ENCODE results near the gene HDHD3.
"Not testable (repeated sequence)": the region's sequence is repeated elsewhere in the genome, so short reads cannot be mapped to it uniquely, and the experiment has no call there.

The HDHD3 gene

GRCh38 chr9:113389451-113389850 lies 12.7 kb upstream of the HDHD3 start:
- DNase-seq, result no peak

DNA sequence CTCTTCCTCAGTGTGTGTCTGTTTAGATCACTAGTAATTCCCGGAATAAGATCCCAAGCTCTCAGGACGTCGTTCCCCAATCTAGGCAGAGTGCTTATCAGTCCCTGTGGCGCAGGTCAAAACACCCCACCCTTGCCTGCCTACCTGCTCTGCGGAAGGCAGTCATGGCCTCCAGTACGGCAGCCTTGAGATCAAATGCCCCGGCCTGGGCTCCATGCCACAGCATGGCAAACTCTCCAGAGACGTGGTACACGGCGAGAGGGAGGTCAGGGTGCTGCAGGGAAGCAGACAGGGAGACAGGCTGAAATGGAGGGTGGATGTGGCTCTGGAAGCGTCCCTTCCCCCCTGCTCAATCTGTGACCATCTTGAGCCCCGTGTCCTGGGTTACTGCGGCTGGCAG lies 12.0 kb upstream of the HDHD3 start:
- DNase-seq, result no peak

GRCh38 chr9:113387560-113388230 lies 10.9 kb upstream of the HDHD3 start:
- no peak for DNase-seq

DNA sequence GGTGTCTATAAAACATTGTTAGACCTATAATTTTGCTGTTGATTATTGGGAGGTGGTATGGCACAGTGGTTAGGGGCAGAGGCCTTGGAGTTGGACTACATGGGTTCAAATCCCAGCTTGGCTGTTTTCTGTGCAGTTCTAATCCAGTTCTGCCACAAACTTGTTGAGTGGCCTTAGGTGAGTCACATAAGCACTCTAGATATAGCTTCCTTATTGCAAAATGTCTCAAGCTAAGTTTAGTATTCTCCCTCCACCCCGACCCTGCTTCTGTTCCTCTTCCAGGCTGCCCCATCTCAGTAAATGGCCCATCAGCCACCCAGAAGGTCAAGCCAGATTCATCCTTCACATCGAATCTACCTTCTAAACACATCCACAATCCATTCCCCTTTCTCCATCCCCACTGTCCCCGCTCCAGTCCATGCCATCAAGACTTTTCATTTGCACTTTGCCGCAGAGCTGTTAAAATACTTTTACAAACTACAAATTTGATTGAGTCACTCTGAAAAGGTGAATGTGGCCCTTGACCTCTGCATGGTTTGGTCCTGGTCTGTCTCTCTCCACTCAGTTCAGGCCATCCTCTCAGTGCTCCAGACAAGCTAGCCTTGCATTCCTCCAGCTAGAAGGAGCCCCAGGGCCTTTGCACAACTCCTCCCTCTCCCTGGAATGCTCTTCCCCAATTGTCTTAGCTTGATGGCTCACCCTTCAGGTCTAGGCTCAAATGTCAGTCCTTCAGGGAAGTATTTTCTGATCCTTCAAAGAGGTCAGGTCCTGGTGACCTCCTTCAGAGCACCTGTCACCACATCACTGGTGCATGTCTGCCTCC lies 10.0 kb upstream of the HDHD3 start:
- DNase-seq, result no peak

DNA sequence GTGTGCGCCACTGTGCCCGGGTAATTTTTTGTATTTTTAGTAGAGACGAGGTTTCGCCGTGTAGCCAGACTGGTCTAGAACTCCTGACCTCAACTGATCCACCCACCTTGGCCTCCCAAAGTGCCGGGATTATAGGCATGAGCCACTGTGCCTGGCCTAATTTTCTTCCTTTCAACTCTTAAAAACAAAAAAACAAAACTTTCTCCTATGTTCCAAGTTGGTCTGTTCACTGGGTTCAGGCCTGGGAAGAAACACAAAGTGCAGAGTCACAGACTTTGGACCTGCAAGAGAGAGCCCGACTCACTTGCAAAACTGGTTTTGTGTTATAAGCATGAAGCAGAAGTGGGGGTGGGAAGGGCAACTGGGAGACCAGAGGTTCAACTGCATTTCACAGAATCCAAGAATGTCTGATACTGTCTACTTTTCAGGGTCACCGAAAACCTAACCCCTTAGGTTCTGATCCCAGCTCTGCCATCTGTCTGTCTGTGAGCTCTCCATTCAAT lies 5.2 kb upstream of the HDHD3 start:
- DNase-seq, result no peak

- not testable (repeated sequence) for DNase-seq
Measured at GRCh38 chr9:113381441-113381840, 4.7 kb upstream of the HDHD3 start.

GRCh38 chr9:113380869-113381378 lies 4.1 kb upstream of the HDHD3 start:
- DNase-seq, result no peak

- not testable (repeated sequence) for DNase-seq
Measured at GRCh38 chr9:113379829-113380210, 3.0 kb upstream of the HDHD3 start.

DNA sequence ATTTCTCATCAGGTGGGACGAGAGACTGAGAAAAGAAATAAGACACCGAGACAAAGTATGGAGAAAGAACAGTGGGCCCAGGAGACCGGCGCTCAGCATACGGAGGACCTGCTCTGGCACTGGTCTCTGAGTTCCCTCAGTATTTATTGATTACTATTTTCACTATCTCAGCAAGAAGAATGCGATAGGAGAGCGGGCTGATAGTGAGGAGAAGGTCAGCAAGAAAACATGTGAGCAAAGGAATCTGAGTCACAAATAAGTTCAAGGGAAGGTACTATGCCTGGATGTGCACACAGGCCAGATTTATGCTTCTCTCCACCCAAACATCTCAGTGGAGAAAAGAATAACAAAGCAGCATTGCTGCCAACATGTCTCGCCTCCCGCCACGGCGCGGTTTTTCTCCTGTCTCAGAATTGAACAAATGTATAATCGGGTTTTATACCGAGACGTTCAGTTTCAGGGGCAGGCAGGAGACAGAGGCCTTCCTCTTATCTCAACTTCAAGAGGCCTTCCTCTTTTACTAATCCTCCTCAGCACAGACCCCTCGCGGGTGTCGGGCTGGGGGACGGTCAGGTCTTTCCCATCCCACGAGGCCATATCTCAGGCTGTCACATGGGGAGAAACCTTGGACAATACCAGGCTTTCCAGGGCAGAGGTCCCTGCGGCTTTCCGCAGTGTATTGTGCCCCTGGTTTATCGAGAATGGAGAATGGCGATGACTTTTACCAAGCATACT lies 2.5 kb upstream of the HDHD3 start:
- not testable (repeated sequence) for DNase-seq

DNA sequence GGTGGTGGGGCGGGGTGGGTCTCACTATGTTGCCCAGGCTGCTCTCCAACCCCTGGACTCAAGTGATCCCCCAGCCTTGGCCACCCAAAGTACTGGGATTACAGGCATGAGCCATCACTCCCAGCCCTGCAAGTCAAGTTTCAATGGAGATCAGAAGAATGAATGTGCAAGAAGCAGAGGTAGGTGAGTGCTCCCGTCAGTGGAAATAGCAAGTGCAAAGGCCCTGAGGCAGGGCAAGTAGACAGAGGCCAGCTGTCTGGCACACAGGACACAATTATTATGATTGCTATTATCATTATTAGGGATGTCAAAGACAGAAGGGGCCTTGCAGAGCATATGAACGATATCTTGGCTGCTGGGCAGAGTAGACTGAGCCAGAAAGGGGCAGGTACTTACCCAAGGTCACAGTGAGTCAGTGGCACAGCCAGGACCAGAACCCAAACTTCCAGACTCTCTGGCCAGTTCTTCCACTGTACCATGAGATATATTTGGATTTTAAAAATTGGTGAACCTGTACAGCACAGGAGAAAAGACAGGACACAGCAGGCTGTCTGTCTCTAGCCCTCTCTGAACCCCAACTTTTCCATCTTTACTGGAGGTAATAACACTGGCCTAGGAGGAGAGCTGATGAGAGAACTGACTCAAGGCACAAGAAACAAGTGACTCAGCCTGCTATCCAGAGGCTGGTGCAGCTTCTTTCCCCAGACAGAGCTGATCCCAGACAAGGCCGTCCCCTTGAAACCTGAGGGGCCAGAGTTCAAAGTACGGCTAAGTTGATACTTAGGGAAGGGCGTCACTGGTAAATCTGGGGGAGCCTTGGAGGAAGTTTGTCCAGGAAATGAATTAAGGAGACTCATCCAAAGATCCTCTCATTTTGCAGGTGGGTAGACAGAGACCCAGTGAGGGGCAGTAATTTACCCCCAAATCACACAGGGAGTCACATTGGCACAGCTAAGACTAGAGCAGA lies 1.4 kb downstream of the HDHD3 start:
- no peak for DNase-seq

GRCh38 chr9:113373676-113374392 lies 3.0 kb downstream of the HDHD3 start:
- DNase-seq, result no peak

DNA sequence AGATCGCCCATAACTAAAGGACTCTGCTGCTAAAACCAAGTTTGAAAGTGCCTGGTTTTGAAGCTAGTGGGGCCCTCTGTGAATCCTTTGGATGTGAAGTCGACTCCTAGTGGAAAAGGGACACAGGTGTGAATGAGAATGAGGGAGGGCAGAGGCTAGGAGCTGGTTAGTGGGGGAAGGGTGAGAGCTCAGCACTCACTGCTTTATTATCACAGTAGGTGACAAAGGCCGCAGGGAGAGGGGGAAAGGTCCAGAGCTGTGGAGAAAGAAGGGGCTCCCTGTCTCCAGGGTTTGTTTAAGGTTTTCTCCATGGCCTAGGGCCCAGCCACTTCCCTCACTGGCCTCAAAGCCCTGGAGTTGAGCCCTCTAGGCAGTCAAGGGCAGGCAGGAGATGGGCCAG lies 3.5 kb downstream of the HDHD3 start:
- DNase-seq, result no peak

GRCh38 chr9:113372059-113372458 lies 4.7 kb downstream of the HDHD3 start:
- DNase-seq, result no peak

DNA sequence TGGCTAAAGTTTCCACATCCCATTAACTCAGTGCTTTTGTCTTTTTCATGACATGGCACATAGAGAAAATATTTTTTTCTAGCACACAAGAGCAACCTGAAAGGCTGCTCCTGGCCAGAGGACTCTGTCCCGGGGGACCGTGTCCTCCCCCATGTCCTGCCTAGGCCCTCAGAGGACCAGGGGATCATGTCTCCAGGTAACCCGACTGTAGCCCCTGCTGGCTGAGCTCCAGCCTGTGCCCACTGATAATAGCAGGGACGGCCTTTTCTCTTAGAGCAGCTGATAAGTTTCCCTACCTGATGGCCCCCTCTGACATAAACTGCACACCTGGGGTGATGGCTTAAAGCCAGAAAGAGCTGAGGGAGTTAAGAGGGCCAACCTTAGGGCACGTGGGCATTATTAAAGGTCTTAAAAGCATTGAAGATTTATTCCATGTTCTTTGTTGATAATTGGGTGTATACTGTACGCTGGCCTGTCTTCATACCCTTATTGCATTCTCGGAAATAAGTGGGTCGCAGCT lies 5.9 kb downstream of the HDHD3 start:
- no peak for DNase-seq

DNA sequence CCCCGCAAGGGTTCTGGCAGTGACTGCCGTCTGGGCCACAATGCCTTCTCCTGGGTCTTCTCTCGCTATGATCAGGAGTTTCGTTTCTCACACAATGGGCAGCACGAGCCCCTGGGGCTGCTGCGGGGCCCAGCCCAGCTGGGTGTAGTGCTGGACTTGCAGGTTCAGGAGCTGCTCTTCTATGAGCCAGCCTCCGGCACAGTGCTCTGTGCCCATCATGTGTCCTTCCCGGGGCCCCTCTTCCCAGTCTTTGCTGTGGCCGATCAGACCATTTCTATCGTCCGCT lies 7.0 kb downstream of the HDHD3 start:
- DNase-seq, result no peak

- DNase-seq, result no peak
Measured at GRCh38 chr9:113368982-113369854, 7.6 kb downstream of the HDHD3 start.

GRCh38 chr9:113368348-113368981 lies 8.3 kb downstream of the HDHD3 start:
- DNase-seq, result no peak

GRCh38 chr9:113365652-113366051 lies 11.1 kb downstream of the HDHD3 start:
- not testable (repeated sequence) for DNase-seq

- DNase-seq, result no peak
Measured at GRCh38 chr9:113364951-113365350, 11.8 kb downstream of the HDHD3 start.

GRCh38 chr9:113363336-113363735 lies 13.4 kb downstream of the HDHD3 start:
- DNase-seq, result no peak
